SK-N-SH (cell line): Measurements from ENCODE around the gene TAF4.

Experiments used
- CHD2 ChIP-seq: fragments of 150-350 bp; IDR thresholded peaks from 2 replicates; pipeline ENCODE4 v1.6.1; 2018; ENCODE audit warnings: low read length; ENCODE audit not compliant: partially characterized antibody
- CTCF ChIP-seq: fragments of 200-600 bp; sonication (generic); IDR thresholded peaks from 2 replicates; pipeline ENCODE4 v1.6.1; 2017; ENCODE audit warnings: antibody characterized with exemption, mild to moderate bottlenecking, moderate library complexity
- EP300 ChIP-seq, 2 experiments: IDR thresholded peaks; 2 replicates each; pipeline versions ENCODE4 v1.4.0 to v1.6.1; 2012; ENCODE audit warnings: borderline replicate concordance in 1 of 2, low read depth in 1 of 2, low read length in 1 of 2
- EZH2phosphoT487 ChIP-seq: fragments of 200-600 bp; sonication (generic); IDR thresholded peaks from 2 replicates; pipeline ENCODE4 v1.6.1; 2017; ENCODE audit warnings: low read depth, mixed run types, mild to moderate bottlenecking, antibody characterized with exemption, moderate library complexity, borderline replicate concordance
- GABPA ChIP-seq: IDR thresholded peaks from 2 replicates; pipeline ENCODE4 v1.4.0; 2012; ENCODE audit warnings: low read depth, mild to moderate bottlenecking
- PBX3 ChIP-seq: IDR thresholded peaks from 2 replicates; pipeline ENCODE4; 2012
- POLR2AphosphoS5 ChIP-seq: IDR thresholded peaks from 2 replicates; pipeline ENCODE4 v1.6.1; 2012; ENCODE audit warnings: low read depth, low read length
- REST ChIP-seq: IDR thresholded peaks from 2 replicates; pipeline ENCODE4 v1.6.1; 2012; ENCODE audit warnings: mild to moderate bottlenecking, low read depth, low read length, moderate library complexity
- RXRA ChIP-seq: IDR thresholded peaks from 2 replicates; pipeline ENCODE4 v1.4.0; 2012; ENCODE audit warnings: low read depth, mild to moderate bottlenecking, borderline replicate concordance
- SIN3A ChIP-seq: IDR thresholded peaks from 2 replicates; pipeline ENCODE4 v1.6.1; 2012; ENCODE audit warnings: low read depth, mild to moderate bottlenecking, low read length, moderate library complexity, borderline replicate concordance
- SMC3 ChIP-seq: IDR thresholded peaks from 2 replicates; pipeline ENCODE4 v1.6.1; 2012; ENCODE audit warnings: low read depth, low read length, improper control_type of control experiment
- YY1 ChIP-seq: IDR thresholded peaks from 2 replicates; pipeline ENCODE4 v1.4.0; 2012; ENCODE audit warnings: low read depth, mild to moderate bottlenecking

GRCh38 chr20:62021793-62022385 lies 43.8 kb downstream of the TAF4 start:
- TF ChIP-seq POLR2AphosphoS5: no peak
- TF ChIP-seq EP300 (IDR thresholded peaks at IDR 0.05; ENCODE audit: borderline replicate concordance in 1 of 2, low read depth in 1 of 2, low read length in 1 of 2): no peak
- no peak for TF ChIP-seq REST
- no peak for TF ChIP-seq CTCF
- TF ChIP-seq GABPA: no peak
- TF ChIP-seq EZH2phosphoT487: no peak
- no peak for TF ChIP-seq SMC3
- TF ChIP-seq PBX3: no peak
- TF ChIP-seq RXRA: no peak
- no peak for TF ChIP-seq YY1
- no peak for TF ChIP-seq CHD2
- no peak for TF ChIP-seq SIN3A
